Thyroid gland (tissue), 4 donors: ENCODE results near the gene ST8SIA3. TPM values are rescaled to one million over a fixed set of nuclear protein-coding genes. Genes with fewer than 3 reads are reported as not detected.

ENCODE experiments used
- DNase-seq, 2 donors: peaks; one replicate each; pipeline ENCODE4 v3.0.0-alpha.2; 2019
- H3K27ac ChIP-seq, 3 donors: fragments of 200-600 bp; sonication (generic); 1 replicate in 2 of 3; 2 replicates in 1 of 3; pipeline ENCODE4 v1.5.1; 2016 to 2019; ENCODE audit warnings: mild to moderate bottlenecking in 1 of 3, moderate library complexity in 1 of 3
- H3K27me3 ChIP-seq: fragments of 200-600 bp; sonication (generic); one replicate; pipeline ENCODE4 v1.5.1; 2019
- H3K36me3 ChIP-seq, 2 donors: fragments of 200-600 bp; sonication (generic); one replicate each; pipeline ENCODE4 v1.5.1; 2016 to 2019
- H3K4me1 ChIP-seq, 2 donors: fragments of 200-600 bp; sonication (generic); one replicate each; pipeline ENCODE4 v1.5.1; 2017 to 2019
- H3K4me3 ChIP-seq, 3 donors: fragments of 200-600 bp; sonication (generic); replicated peaks in 1 of 3; 1 replicate in 2 of 3; 2 replicates in 1 of 3; pipeline ENCODE4 v1.5.1; 2016; ENCODE audit warnings: mild to moderate bottlenecking in 1 of 3
- H3K9me3 ChIP-seq: fragments of 200-600 bp; sonication (generic); one replicate; pipeline ENCODE4 v1.5.1; 2017
- CTCF ChIP-seq, 6 experiments: fragments of 200-600 bp in 3 of 6; fragments of 450-650 bp in 3 of 6; sonication (generic) in 3 of 6; IDR thresholded peaks; one replicate each; pipeline ENCODE4 v1.5.1; 2016 to 2019; ENCODE audit warnings: antibody characterized with exemption in 6 of 6, mild to moderate bottlenecking in 2 of 6, inconsistent platforms in 1 of 6, moderate library complexity in 1 of 6
- POLR2A ChIP-seq, 2 donors: fragments of 450-650 bp; IDR thresholded peaks; one replicate each; pipeline ENCODE4 v1.6.1; 2017; ENCODE audit warnings: antibody characterized with exemption in 2 of 2, mild to moderate bottlenecking in 2 of 2, moderate library complexity in 1 of 2
- WGBS, 2 donors: methylation state at CpG; one replicate each; pipeline ENCODE4 v1.1.5; 2017; 5-methylcytosine and 5-hydroxymethylcytosine counted together
- intact Hi-C: fragments of 100-400 bp; cut with DNase I; formaldehyde crosslinking; loops from one replicate; pipeline ENCODE4 v1.15.1; 2023
- total RNA-seq, 4 donors: library from RNA; depleted of rRNA; stranded (reverse); fragments of >200 nt; gene quantifications; one replicate each; pipeline ENCODE4 v1.2.3, GENCODE V29; 2016

The ST8SIA3 gene
- total RNA-seq, 4 donors from 2014 or later: 0.17 to 0.39 TPM; not detected in 2

DNA sequence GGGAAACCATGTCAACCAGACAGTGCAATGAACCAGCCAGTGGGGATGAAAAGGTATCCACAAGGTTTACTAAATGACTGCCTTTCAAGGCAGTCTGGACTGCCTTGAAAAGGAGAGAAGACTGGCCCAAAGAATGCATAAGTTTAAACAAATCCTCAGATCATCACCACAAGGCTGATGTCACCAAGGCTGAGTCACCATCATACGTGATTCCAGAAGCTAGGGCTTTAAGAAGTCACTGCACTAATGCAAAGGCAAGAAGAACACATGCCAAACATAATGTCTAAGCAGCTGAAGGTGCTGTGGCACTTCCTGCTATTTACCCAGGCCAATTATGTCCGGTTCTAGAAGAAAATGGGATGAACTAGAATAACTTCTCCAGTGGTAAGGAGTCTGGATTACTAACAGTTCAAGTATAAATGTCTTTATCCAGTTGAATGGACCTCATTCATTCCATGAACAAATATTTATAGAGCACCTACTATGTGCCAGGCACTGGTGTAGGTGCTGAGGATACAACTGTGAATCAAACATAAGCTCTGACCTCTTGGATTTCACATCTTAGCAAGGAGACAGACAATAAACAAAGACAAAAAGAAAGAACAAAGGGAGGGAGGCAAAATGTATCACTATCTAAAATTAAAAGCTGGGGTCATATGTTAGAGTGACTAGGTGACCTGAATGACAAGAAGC, 45.2 kb downstream of the ST8SIA3 start:
- H3K9me3 ChIP-seq: no peaks in the 10 kb centered on the region

GRCh38 chr18:57404345-57404744, 52.0 kb downstream of the ST8SIA3 start:
- Histone ChIP-seq H3K27ac (no peak overlapping the region), H3K27me3 (no peaks in the 10 kb centered on the region), H3K9me3 (no peaks in the 10 kb centered on the region), H3K4me3 (no peak overlapping the region), H3K4me1 (no peaks in the 10 kb centered on the region), H3K36me3 (no peaks in the 10 kb centered on the region)
- TF ChIP-seq POLR2A (IDR thresholded peaks at IDR 0.05): no peak
- TF ChIP-seq CTCF (IDR thresholded peaks at IDR 0.05): no peak
- intact Hi-C loops: no loop called here
- no peak for DNase-seq

More for the DNA sequence above, 45.2 kb downstream of the ST8SIA3 start:
- H3K27ac ChIP-seq: no peak overlapping the region
- no peak for DNase-seq
- intact Hi-C loops: no loop called here
- 44 to 78% methylated on average over 2 of the region's 2 CpGs for WGBS, 2 donors
- H3K27me3 ChIP-seq: no peaks in the 10 kb centered on the region
- TF ChIP-seq CTCF (IDR thresholded peaks at IDR 0.05) (no peak), POLR2A (IDR thresholded peaks at IDR 0.05) (no peak)
- H3K36me3 ChIP-seq: no peaks in the 10 kb centered on the region
- no peaks in the 10 kb centered on the region for H3K4me1 ChIP-seq
- no peak overlapping the region for H3K4me3 ChIP-seq

DNA sequence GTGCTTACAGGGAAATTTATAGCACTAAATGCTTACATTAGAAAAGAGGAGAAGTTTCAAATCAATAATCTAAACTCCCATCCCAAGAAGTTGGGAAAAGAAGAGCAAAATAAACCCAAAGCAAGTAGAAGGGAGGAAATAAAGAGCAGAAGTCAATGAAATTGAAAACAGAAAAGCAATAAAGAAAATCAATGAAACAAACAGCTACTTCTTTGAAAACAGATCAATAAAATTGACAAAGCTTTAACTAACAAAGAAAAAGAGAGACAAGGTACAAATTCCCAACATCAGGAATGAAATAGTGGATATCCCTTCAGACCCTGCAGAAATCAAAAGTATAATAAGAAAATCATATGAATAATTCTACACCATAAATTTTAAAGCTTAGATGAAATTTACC, 57.3 kb downstream of the ST8SIA3 start:
- Histone ChIP-seq H3K27ac (no peak overlapping the region), H3K9me3 (no peaks in the 10 kb centered on the region), H3K4me1 (no peaks in the 10 kb centered on the region), H3K4me3 (no peak overlapping the region), H3K27me3 (no peaks in the 10 kb centered on the region), H3K36me3 (no peaks in the 10 kb centered on the region)
- intact Hi-C loops: no loop called here
- no peak for DNase-seq
- TF ChIP-seq CTCF (IDR thresholded peaks at IDR 0.05): no peak
- no peak for TF ChIP-seq POLR2A (IDR thresholded peaks at IDR 0.05)

GRCh38 chr18:57410749-57411148, 58.4 kb downstream of the ST8SIA3 start:
- Histone ChIP-seq H3K27me3 (no peaks in the 10 kb centered on the region), H3K36me3 (no peaks in the 10 kb centered on the region), H3K4me3 (no peak overlapping the region), H3K4me1 (no peaks in the 10 kb centered on the region), H3K9me3 (no peaks in the 10 kb centered on the region), H3K27ac (no peak overlapping the region)
- 64 to 66% methylated on average over 3 of the region's 3 CpGs for WGBS, 2 donors
- intact Hi-C loops: no loop called here
- DNase-seq: no peak
- no peak for TF ChIP-seq POLR2A (IDR thresholded peaks at IDR 0.05)
- TF ChIP-seq CTCF (IDR thresholded peaks at IDR 0.05): no peak

DNA sequence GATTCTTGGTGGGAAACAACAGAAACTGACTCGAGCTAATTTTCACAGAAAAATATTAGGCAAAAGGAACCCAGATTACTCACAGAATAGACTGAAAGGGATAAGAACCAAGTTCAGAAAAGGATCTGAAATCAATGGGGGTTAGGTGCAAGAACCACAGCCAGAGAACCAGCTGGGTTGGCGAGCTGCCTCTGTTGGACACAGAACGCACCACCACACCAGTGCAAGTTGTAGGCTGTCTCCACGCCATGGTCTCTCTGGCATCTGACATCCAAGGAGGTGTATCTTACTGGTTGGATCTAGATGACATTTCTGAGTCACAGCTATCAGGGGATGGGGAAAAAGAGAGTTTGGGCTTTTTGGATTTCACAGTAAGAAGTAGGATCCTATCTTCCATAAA, 64.2 kb downstream of the ST8SIA3 start:
- WGBS, 2 donors: 80 to 81% methylated on average over 4 of the region's 4 CpGs
- Histone ChIP-seq H3K4me3 (no peak overlapping the region), H3K36me3 (no peaks in the 10 kb centered on the region), H3K9me3 (no peaks in the 10 kb centered on the region), H3K27ac (no peak overlapping the region), H3K27me3 (no peaks in the 10 kb centered on the region), H3K4me1 (no peaks in the 10 kb centered on the region)
- no peak for DNase-seq
- TF ChIP-seq CTCF (IDR thresholded peaks at IDR 0.05) (no peak), POLR2A (IDR thresholded peaks at IDR 0.05) (no peak)
- intact Hi-C loops: no loop called here

Other genes with a start within 250 kb of the ST8SIA3 start
- 1 to 10 TPM in 1 of 4 donors, under 1 TPM in 1, not detected in 2; 0.22 to 1.3 TPM for gene BOD1L2, start 205.5 kb upstream of the ST8SIA3 start, total RNA-seq
- gene ONECUT2, start 82.8 kb downstream of the ST8SIA3 start, total RNA-seq: under 1 TPM; under 0.01 to 0.38 (median 0.13) TPM
- gene FECH, start 234.1 kb downstream of the ST8SIA3 start, total RNA-seq: 100 to 1,000 TPM in 3 of 4 donors, 10 to 100 TPM in 1; 65.7 to 168 (median 135) TPM